Measurements from ENCODE around the gene LRRN4. TPM values are rescaled to one million over a fixed set of nuclear protein-coding genes. Genes with fewer than 3 reads are reported as not detected.

Gene LRRN4
- total RNA-seq, 4 donors from 2014 or later, result not detected

DNA sequence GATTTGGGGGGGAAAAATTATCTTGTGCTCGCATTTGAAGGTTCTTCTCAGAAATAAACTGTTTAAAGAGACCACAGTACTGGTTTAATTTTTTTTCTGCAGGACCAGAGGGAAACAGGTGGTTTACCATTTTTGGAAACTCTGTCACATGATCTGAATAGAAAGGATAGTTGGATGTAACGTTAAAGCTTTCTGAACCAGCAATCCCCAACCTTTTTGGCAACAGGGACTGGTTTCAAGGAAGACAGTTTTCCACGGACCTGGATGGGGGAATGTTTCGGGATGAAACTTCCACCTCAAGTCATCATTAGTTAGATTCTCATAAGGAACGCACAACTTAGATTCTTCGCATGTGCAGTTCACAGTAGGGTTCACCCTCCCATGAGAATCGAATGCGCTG is 53.0 kb downstream of the LRRN4 start:
- peaks cover 0 to 14% (median 0%) of the 10 kb centered on the region in 3 donors for H3K36me3 ChIP-seq
- WGBS, 2 donors, result 82 to 86% methylated on average over 8 of the region's 8 CpGs
- no peak overlapping the region for H3K4me3 ChIP-seq
- peaks cover 0 to 12% (median 1%) of the 10 kb centered on the region in 4 donors for H3K4me1 ChIP-seq
- no peak for DNase-seq (ENCODE audit: low spot score in 2 of 2)
- TF ChIP-seq, protein P1, sequence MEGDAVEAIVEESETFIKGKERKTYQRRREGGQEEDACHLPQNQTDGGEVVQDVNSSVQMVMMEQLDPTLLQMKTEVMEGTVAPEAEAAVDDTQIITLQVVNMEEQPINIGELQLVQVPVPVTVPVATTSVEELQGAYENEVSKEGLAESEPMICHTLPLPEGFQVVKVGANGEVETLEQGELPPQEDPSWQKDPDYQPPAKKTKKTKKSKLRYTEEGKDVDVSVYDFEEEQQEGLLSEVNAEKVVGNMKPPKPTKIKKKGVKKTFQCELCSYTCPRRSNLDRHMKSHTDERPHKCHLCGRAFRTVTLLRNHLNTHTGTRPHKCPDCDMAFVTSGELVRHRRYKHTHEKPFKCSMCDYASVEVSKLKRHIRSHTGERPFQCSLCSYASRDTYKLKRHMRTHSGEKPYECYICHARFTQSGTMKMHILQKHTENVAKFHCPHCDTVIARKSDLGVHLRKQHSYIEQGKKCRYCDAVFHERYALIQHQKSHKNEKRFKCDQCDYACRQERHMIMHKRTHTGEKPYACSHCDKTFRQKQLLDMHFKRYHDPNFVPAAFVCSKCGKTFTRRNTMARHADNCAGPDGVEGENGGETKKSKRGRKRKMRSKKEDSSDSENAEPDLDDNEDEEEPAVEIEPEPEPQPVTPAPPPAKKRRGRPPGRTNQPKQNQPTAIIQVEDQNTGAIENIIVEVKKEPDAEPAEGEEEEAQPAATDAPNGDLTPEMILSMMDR (IDR thresholded peaks at IDR 0.05), result no peak
- TF ChIP-seq EP300 (IDR thresholded peaks at IDR 0.05) (no peak), POLR2A (IDR thresholded peaks at IDR 0.05) (no peak)
- H3K9me3 ChIP-seq, result no peaks in the 10 kb centered on the region
- H3K27ac ChIP-seq, result no peak overlapping the region
- no peaks in the 10 kb centered on the region for H3K27me3 ChIP-seq

DNA sequence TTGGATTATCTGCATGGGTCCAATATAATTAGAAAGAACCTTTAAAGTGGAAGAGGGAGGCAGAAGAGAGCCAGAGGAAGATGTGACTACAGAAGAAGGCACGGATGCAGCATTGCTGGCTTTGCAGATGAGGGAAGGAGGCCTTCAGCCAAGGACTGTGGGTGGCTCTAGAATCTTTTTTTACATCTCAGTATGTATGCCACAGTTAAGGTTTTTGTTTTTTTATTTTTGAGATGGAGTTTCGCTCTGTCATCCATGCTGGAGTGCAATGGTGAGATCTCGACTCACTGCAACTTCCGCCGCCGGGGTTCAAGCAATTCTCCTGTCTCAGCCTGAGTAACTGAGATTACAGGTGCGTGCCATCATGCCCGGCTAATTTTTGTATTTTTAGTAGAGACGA is 54.1 kb downstream of the LRRN4 start:
- no peaks in the 10 kb centered on the region for H3K27me3 ChIP-seq
- TF ChIP-seq POLR2A (IDR thresholded peaks at IDR 0.05) (no peak), EP300 (IDR thresholded peaks at IDR 0.05) (no peak)
- TF ChIP-seq, protein P1 (IDR thresholded peaks at IDR 0.05), result no peak
- no peaks in the 10 kb centered on the region for H3K9me3 ChIP-seq
- 93 to 98% methylated on average over 9 of the region's 9 CpGs for WGBS, 2 donors
- H3K4me3 ChIP-seq, result no peak overlapping the region
- peaks cover 0 to 19% (median 0%) of the 10 kb centered on the region in 3 donors for H3K36me3 ChIP-seq
- no peak overlapping the region for H3K27ac ChIP-seq
- no peak for DNase-seq (ENCODE audit: low spot score in 2 of 2)
- H3K4me1 ChIP-seq, result peaks cover 0 to 3% (median 0%) of the 10 kb centered on the region in 4 donors

DNA sequence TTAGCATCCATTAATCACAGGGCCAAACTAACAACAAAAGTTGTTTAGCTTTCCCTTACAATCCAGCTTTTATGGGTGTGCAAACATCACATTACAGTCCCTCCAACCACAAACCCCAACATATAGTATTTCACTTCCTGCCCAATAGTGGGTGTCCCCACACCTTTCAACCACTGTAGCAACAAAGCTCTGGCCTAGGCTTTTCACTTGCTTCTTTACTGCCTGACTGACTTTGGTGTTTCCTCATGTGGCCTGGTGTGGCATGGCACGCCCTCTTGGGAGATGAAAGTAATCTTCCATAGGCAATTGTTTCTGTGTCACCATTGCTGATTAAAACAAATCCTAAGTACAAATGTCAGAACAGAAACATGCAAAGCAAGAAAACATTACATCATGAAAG is 57.1 kb downstream of the LRRN4 start:
- H3K4me1 ChIP-seq, result no peaks in the 10 kb centered on the region
- no peak for DNase-seq (ENCODE audit: low spot score in 2 of 2)
- WGBS, 2 donors, result 86 to 89% methylated on average over 1 of the region's 1 CpG

DNA sequence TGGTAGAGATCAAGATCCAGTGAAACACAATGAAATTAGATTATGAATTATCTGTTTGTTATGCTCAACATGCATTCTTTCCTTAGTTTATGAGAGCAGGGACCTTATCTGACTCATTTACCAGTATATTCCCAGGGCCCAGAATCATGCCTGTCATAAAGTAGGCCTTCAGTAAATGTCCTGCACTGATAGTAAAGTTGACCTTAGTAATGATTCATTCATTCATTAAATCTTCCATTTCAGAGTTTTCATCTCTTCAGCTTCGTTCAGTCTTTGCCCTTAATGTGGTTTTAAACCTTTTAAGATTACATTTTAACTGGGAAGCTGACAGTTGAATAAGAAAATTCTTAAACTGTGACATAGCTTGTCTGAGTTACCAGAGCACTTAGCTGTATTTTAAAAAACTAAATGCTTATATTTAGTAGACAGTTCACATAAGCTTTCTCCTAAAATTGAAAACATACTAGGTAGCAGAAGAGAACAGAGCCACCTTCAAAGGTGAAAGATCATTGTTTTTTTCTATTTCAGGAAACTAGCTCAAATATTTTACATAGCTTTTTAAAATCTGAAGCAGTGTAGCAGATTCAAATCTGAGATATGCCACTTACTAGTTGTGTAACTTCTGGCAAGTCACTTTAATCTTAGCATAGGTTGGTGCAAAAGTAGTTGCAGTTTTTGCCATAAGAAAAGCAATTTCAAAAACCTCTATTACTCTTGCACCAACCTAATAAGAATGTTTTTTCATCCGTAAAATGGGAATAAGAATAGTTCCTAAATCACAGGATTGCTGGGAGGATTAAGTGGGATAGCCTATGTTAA is 62.0 kb downstream of the LRRN4 start:
- H3K4me1 ChIP-seq, result no peaks in the 10 kb centered on the region
- no peaks in the 10 kb centered on the region for H3K27me3 ChIP-seq
- DNase-seq (ENCODE audit: low spot score in 2 of 2), result no peak
- WGBS, 2 donors, result 84 to 91% methylated on average over 2 of the region's 2 CpGs
- no peaks in the 10 kb centered on the region for H3K9me3 ChIP-seq
- no peak overlapping the region for H3K27ac ChIP-seq
- H3K36me3 ChIP-seq, result peaks cover 0 to 46% (median 0%) of the 10 kb centered on the region in 3 donors
- no peak overlapping the region for H3K4me3 ChIP-seq
- TF ChIP-seq EP300 (IDR thresholded peaks at IDR 0.05), result no peak
- TF ChIP-seq, protein P1 (IDR thresholded peaks at IDR 0.05), result no peak
- no peak for TF ChIP-seq POLR2A (IDR thresholded peaks at IDR 0.05)

More for the DNA sequence above, 57.1 kb downstream of the LRRN4 start:
- Histone ChIP-seq H3K27ac (no peak overlapping the region), H3K9me3 (no peaks in the 10 kb centered on the region), H3K36me3 (peaks cover 0 to 19% (median 0%) of the 10 kb centered on the region in 3 donors), H3K27me3 (no peaks in the 10 kb centered on the region), H3K4me3 (no peak overlapping the region)
- no peak for TF ChIP-seq POLR2A (IDR thresholded peaks at IDR 0.05)

DNA sequence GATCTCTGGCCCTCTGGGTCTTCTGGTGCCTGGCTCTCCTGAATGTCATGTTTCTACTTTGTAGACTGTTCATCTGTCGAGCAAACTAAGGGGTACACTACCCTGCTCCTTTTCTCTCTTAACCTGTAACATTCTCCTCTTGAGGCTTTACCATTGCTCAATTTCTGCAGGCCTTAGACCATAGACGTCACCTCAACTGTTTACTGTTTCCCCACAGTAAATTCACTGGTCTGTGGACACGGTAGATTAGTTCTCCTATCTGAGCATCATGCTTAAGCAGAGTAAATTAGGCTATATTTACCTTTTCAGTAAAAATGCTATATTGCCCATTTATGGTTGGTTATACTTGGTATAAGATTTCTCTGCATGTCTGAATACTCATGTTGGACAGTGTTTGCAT is 62.9 kb downstream of the LRRN4 start:
- Histone ChIP-seq H3K4me3 (no peak overlapping the region), H3K27ac (no peak overlapping the region), H3K27me3 (no peaks in the 10 kb centered on the region), H3K36me3 (peaks cover 0 to 50% (median 0%) of the 10 kb centered on the region in 3 donors), H3K9me3 (no peaks in the 10 kb centered on the region), H3K4me1 (no peaks in the 10 kb centered on the region)
- DNase-seq (ENCODE audit: low spot score in 2 of 2), result no peak
- WGBS, 2 donors, result 85 to 95% methylated on average over 3 of the region's 3 CpGs
- TF ChIP-seq EP300 (IDR thresholded peaks at IDR 0.05) (no peak), POLR2A (IDR thresholded peaks at IDR 0.05) (no peak)
- TF ChIP-seq, protein P1 (IDR thresholded peaks at IDR 0.05), result no peak

Small RNA genes lying within 50 kb of the gene (small RNA-seq; reads per million reads assigned to genes)
- not detected for gene RN7SL498P

Other genes with a start within 250 kb of the LRRN4 start
- 1 to 10 TPM in 1 of 4 donors, under 1 TPM in 2, not detected in 1; 0.39 to 1.1 (median 0.42) TPM for gene CHGB, start 142.6 kb downstream of the LRRN4 start, total RNA-seq
- 10 to 100 TPM in 2 of 4 donors, 1 to 10 TPM in 2; 4.9 to 13.6 (median 8.6) TPM for gene TRMT6, start 103.5 kb downstream of the LRRN4 start, total RNA-seq
- 1 to 10 TPM; 2.9 to 5.1 (median 3.4) TPM for gene MCM8, start 103.4 kb downstream of the LRRN4 start, total RNA-seq
- 10 to 100 TPM; 38.7 to 73.5 (median 57.3) TPM for gene CRLS1, start 47.9 kb downstream of the LRRN4 start, total RNA-seq
- gene FERMT1, start 69.0 kb upstream of the LRRN4 start, total RNA-seq, result 1 to 10 TPM in 2 of 4 donors, under 1 TPM in 2; 0.78 to 3.5 (median 1.2) TPM

Data from tibial nerve (tissue), 4 donors.